ENCODE measurements around the gene IL31RA.
"Not testable (repeated sequence)": the region's sequence is repeated elsewhere in the genome, so short reads cannot be mapped to it uniquely, and the experiment has no call there.

Gene IL31RA

DNA sequence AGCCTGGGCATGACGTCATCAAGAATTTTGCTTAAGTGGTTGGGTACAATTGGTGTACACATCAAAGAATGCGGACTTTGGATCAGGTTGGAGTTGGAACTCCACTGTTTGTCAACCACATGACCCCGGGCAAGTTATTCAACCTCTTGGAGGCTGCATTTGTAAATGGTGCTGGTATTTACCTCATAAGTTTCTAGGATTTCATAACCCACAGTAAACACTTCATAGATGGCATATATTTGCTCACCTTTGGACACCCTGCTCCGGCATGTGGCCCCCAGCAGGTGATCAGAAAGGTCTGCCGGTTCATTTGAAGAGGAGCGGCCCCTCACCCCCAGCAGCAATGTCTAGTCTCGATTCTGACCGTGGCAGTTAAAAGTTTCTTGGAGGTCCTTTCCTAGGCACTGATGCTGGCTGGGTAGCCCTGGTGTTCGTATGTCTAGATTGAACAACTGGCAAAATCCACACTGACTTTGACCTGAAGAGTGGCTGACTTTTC, 83.0 kb downstream of the IL31RA start:
- H3K4me3 ChIP-seq (ENCODE audit: low read length): no peak overlapping the region
- TF ChIP-seq ZNF274 (IDR thresholded peaks at IDR 0.05; ENCODE audit: low read depth, low read length): no peak

DNA sequence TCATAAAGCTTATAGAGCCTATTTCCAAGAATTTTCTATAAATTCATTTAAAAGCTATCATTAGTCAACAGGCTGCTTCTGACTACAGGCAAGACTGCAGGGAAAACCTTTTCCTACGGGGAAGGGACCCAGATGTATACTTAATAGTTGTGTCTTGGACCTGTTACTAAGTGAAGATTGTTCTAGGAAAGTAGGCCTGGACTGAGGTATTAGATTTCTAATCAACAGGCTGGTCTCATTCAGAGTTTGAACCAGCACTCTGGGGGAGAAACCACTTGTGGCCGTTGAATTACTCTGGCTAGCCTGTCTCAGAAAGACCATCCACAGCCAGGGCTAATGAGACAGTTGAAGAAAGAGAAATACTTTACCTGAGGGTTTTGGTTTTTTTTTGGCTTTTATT, 83.6 kb downstream of the IL31RA start:
- H3K4me3 ChIP-seq (ENCODE audit: low read length): no peak overlapping the region
- no peak for TF ChIP-seq ZNF274 (IDR thresholded peaks at IDR 0.05; ENCODE audit: low read depth, low read length)

DNA sequence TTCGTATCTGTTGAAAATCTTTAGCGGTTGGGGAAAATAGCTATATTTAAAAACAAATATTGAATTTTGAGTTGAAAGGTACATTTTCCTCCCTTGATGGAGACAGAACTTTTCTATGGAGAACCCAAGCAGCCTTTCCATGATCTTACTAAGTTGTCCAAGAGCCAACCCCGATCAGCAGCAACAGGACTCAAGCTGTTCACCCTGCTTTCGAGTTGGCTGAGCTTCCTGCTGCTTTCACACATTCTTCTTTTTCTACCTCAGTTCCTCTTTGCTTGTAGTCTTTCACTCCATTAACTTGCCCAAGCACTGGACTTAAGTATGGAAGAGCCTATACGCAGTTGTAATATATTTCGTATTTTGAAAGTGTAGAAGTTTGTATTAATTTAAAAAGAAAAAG, 84.2 kb downstream of the IL31RA start:
- no peak for TF ChIP-seq ZNF274 (IDR thresholded peaks at IDR 0.05; ENCODE audit: low read depth, low read length)

DNA sequence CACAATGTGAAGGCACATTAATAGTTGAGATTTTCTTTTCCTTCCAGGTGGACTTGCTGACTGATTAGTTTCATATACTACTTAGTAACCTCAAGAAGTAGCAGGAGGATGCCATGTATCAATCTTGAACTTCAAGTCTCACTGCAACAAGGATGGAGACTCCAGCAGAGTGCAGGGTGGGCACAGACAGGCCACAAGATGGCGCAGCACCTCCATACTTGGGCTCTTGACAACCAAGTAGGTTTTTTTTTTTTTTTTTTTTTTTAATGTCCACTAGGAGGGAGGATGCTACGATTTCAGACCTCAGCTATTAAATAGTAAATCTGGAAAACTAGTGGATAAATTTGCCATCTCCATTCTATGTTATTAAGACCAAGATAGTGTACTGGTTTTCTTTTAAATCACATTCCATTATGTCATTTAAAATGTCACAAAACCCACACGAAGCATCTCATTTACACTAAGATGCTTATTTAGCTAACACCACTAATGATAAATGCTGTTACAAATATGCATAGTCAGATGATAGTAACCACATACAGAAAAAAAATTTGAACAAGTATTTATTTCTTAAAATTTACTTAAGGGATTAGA, 85.0 kb downstream of the IL31RA start:
- TF ChIP-seq ZNF274 (IDR thresholded peaks at IDR 0.05; ENCODE audit: low read depth, low read length): no peak
- no peak overlapping the region for H3K4me3 ChIP-seq (ENCODE audit: low read length)

More for the DNA sequence above, 84.2 kb downstream of the IL31RA start:
- H3K4me3 ChIP-seq (ENCODE audit: low read length): no peak overlapping the region

DNA sequence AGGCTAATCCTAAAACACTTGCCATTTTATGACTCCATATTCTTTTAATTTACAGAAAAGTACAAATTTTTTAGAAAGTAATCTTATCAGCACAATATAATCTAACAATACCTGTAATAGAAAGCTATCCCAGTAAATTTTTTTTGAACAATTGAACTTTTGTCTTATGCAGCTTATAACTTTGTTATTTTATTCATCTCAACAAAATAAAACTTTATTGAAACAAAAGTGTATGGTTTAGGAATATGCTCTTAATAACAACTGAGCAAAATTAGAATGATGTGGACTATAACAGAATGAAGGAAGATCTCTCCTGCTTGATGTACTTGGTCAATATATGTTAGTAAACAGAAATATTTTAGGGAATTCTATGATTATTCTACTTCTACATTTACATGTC, 86.4 kb downstream of the IL31RA start:
- H3K4me3 ChIP-seq (ENCODE audit: low read length): not testable (repeated sequence)

DNA sequence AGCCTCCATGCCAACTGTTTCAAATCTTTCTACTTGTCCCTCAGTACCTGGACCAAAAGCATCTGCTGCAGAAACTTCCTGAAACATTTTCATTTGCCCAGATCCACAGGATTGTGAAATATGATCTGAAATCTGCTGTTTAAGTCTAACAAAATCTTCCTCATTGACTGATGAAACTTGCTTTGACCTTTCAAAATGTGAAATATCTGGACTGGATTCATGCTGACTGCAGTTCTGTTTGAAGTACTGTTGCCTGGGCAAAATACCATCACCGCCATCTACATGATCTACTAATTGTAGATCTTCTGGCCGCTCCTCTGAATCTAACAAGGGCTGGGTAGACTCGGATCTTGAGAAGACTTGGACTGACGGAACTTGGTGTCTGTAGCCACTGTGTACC, 90.0 kb downstream of the IL31RA start:
- H3K4me3 ChIP-seq (ENCODE audit: low read length): not testable (repeated sequence)

DNA sequence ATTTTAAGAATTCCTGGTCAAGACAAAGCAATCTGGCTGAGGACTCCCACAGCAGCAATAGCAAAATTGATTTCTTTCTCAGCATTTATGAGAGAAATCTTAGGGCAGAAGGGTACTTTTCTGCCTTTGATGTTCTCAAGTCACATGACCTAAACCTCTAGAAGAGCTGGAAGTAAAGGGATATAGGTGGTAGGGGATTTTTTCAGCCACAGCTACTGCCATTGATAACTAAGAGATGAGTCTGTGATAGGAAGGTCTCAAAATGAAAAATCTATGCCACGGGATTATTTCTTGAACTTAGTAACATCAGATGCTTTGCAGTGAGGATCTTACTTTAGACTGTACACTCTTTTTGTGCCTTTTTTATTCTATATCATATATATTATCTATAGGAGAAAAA, 108.1 kb downstream of the IL31RA start:
- TF ChIP-seq ZNF274 (IDR thresholded peaks at IDR 0.05; ENCODE audit: low read depth, low read length): no peak
- H3K4me3 ChIP-seq (ENCODE audit: low read length): no peak overlapping the region

DNA sequence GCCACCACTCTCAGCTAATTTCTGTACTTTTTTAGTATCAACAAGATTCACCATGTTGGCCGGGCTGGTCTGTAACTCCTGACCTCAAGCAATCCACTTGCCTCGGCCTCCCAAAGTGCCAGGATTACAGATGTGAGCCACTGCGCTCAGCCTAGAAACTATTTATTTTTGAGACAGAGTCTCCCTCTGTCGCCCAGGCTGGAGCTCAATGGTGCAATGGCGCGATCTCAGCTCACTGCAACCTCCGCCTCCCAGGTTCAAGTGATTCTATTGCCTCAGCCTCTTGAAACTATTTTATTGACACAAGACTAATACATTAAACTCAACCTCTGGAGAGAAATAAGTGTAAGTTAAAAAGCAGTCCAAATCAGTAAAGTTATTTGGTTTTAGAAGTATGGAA, 109.6 kb downstream of the IL31RA start:
- no peak for TF ChIP-seq ZNF274 (IDR thresholded peaks at IDR 0.05; ENCODE audit: low read depth, low read length)
- H3K4me3 ChIP-seq (ENCODE audit: low read length): no peak overlapping the region

DNA sequence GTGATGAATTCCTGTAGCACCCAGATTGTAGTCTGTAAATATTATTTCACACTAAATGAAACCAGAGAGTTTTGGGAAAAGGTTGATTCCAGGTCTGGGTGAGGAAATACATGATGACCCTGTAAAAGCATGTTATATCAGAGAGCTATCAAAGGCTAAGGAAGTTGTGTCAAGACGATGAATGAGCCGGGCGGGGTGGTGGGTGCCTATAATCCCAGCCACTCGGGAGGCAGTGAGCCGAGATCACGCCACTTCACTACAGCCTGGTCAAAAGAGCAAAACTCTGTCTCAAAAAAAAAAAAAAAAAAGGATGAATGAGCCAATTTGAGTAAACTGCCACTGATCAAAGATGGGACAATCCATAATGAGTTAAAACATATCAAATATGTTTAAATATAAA, 114.4 kb downstream of the IL31RA start:
- no peak overlapping the region for H3K4me3 ChIP-seq (ENCODE audit: low read length)
- TF ChIP-seq ZNF274 (IDR thresholded peaks at IDR 0.05; ENCODE audit: low read depth, low read length): no peak

DNA sequence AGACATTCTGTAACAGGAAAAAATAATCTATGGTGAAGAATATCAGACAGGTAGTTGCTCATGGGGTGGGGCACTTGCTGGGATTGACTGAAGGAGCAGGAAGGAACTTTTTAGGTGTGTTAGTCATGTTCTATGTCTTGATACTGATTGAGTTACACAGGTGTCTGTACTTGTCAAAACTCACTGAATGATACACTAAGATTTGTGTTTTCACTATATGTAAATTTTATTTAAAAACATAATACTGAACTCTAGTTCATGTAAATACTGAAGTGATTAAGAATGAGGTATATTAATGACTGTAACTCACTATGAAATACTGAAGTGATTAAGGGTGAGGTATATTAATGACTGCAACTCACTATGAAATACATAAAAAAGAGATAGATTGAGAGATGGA, 115.1 kb downstream of the IL31RA start:
- no peak overlapping the region for H3K4me3 ChIP-seq (ENCODE audit: low read length)
- no peak for TF ChIP-seq ZNF274 (IDR thresholded peaks at IDR 0.05; ENCODE audit: low read depth, low read length)

DNA sequence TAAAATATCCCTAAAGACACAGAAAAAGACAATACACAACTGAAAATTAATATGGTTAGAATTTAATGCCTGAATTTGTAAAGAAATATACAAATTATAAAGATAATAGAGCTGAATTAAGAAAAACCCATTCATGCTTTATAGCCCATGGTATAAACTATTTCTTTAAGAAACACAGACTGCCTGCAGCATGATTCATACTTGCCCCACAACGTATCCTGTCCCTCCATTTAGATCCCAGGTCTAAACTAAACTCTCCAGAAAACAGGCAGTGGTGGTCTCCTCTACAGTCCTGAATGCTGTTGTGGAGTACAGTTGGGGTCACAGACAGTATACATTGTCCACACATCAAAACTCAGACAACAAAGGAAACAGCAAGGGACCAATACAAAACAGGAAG, 118.8 kb downstream of the IL31RA start:
- TF ChIP-seq ZNF274 (IDR thresholded peaks at IDR 0.05; ENCODE audit: low read depth, low read length): no peak
- H3K4me3 ChIP-seq (ENCODE audit: low read length): no peak overlapping the region

Data from GM08714 (cell line).